GM12865 (cell line): Measurements from ENCODE around the gene COG6.

ENCODE experiments used
- DNase-seq: peaks from one replicate; pipeline ENCODE4 v3.0.0; 2010; ENCODE audit warnings: low read depth
- H3K4me3 ChIP-seq: 2 replicates; pipeline ENCODE4 v1.5.1; 2011; ENCODE audit warnings: mild to moderate bottlenecking, low read depth, low read length, control low read depth
- CTCF ChIP-seq: IDR thresholded peaks from 2 replicates; pipeline ENCODE4 v1.5.1; 2011; ENCODE audit warnings: low read length, control low read depth, low read depth, inconsistent platforms; ENCODE audit not compliant: insufficient read depth; ENCODE audit errors: missing control alignments

The COG6 gene

GRCh38 chr13:39675904-39676303, 20.4 kb downstream of the COG6 start:
- TF ChIP-seq CTCF, result no peak
- H3K4me3 ChIP-seq, result no peak overlapping the region

GRCh38 chr13:39676315-39676876, 20.9 kb downstream of the COG6 start:
- peak; percentile 57 for DNase-seq
- peak; percentile 30 for TF ChIP-seq CTCF

More at GRCh38 chr13:39675904-39676303, 20.4 kb downstream of the COG6 start:
- no peak for DNase-seq

GRCh38 chr13:39682310-39682709, 26.8 kb downstream of the COG6 start:
- H3K4me3 ChIP-seq, result no peak overlapping the region
- peak; percentile 8 for DNase-seq
- no peak for TF ChIP-seq CTCF

More at GRCh38 chr13:39676315-39676876, 20.9 kb downstream of the COG6 start:
- no peak overlapping the region for H3K4me3 ChIP-seq

GRCh38 chr13:39682788-39683187, 27.3 kb downstream of the COG6 start:
- DNase-seq, result peak; percentile 54
- TF ChIP-seq CTCF, result no peak
- no peak overlapping the region for H3K4me3 ChIP-seq

- peak; percentile 0 for TF ChIP-seq CTCF
- H3K4me3 ChIP-seq, result no peak overlapping the region
- peak; percentile 36 for DNase-seq
These were observed 29.2 kb downstream of the COG6 start for GRCh38 chr13:39684531-39685137.

- DNase-seq, result no peak
- no peak overlapping the region for H3K4me3 ChIP-seq
- no peak for TF ChIP-seq CTCF
These were observed 30.2 kb downstream of the COG6 start for GRCh38 chr13:39685652-39686051.

GRCh38 chr13:39688278-39688677, 32.8 kb downstream of the COG6 start:
- DNase-seq, result no peak
- H3K4me3 ChIP-seq, result no peak overlapping the region
- TF ChIP-seq CTCF, result no peak
